ENCODE results near the gene SMYD3. TPM values are rescaled to one million over a fixed set of nuclear protein-coding genes. Genes with fewer than 3 reads are reported as not detected.

Gene SMYD3
- total RNA-seq, 2 experiments from 2014 or later = 22.6 to 24.6 TPM

DNA sequence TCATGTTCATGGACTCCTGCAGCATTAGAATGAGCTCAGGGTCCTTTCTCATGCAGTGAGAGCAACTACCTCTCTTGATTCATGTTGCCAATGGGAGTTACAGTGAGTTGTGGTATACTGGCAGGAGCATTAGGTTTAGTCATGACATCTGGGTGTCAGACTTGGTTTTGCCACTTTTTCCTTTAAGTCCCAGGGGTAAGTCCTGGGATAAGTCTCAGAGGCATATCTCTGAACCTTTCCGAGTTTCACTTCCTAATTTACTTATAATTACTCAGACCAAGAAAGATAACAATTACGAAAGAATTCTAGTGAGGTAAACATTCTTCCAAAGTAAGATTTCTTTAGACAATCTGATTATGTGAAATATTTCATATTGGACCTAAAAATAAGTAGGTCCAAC is 606.0 kb downstream of the SMYD3 start:
- H3K36me3 Mint-ChIP-seq (ENCODE audit: low read depth) = peaks cover 26% of the 10 kb centered on the region
- H3K27ac Mint-ChIP-seq = no peak overlapping the region
- no peaks in the 10 kb centered on the region for H3K4me1 Mint-ChIP-seq (ENCODE audit: low read depth)
- CTCF ChIA-PET = interaction anchor here (1.2 to 1.6 kb wide), 3 partner anchors 12 to 20 kb away, joined by 3 to 7 read pairs (median 4); no protein-coding TSS in a partner anchor
- TF ChIP-seq, protein P1, sequence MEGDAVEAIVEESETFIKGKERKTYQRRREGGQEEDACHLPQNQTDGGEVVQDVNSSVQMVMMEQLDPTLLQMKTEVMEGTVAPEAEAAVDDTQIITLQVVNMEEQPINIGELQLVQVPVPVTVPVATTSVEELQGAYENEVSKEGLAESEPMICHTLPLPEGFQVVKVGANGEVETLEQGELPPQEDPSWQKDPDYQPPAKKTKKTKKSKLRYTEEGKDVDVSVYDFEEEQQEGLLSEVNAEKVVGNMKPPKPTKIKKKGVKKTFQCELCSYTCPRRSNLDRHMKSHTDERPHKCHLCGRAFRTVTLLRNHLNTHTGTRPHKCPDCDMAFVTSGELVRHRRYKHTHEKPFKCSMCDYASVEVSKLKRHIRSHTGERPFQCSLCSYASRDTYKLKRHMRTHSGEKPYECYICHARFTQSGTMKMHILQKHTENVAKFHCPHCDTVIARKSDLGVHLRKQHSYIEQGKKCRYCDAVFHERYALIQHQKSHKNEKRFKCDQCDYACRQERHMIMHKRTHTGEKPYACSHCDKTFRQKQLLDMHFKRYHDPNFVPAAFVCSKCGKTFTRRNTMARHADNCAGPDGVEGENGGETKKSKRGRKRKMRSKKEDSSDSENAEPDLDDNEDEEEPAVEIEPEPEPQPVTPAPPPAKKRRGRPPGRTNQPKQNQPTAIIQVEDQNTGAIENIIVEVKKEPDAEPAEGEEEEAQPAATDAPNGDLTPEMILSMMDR (IDR thresholded peaks at IDR 0.05) = no peak
- intact Hi-C loops (cut with micrococcal nuclease) = loop anchor here (10.0 kb wide), 1 partner anchor 84 kb away; no protein-coding TSS in a partner anchor
- DNase-seq = no peak
- no peaks in the 10 kb centered on the region for H3K27me3 Mint-ChIP-seq
- ATAC-seq = no peak
- H3K4me3 Mint-ChIP-seq = no peak overlapping the region
- no peaks in the 10 kb centered on the region for H3K9me3 Mint-ChIP-seq
- POLR2A ChIA-PET = no interaction called here

DNA sequence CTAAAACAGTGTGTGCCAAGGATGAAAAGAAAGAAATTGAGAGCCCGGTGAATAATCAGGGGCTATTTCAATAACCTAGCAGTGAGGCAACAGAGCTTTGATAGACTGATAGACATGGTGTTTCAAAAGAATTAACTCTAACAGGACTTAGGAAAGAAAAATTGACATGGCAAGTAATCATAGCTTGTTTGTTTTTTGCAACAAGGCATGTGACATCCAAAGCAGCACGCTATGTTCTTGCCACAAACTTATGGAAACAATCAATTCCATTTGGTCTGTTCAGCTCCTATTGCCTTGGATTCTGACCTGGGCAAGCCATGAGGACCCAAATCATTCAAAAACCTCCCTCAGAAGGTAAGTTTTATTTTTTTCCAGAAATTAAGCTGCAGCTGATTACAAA is 608.5 kb downstream of the SMYD3 start:
- DNase-seq = no peak
- H3K27me3 Mint-ChIP-seq = no peaks in the 10 kb centered on the region
- ATAC-seq = no peak
- H3K27ac Mint-ChIP-seq = no peak overlapping the region
- ChIA-PET CTCF (interaction anchor here (0.6 to 0.7 kb wide), 2 partner anchors 13 to 817 kb away, joined by 3 read pairs; no protein-coding TSS in a partner anchor), POLR2A (no interaction called here)
- intact Hi-C loops (cut with micrococcal nuclease) = no loop called here
- TF ChIP-seq, protein P1 (IDR thresholded peaks at IDR 0.05) = no peak
- peaks cover 5% of the 10 kb centered on the region for H3K9me3 Mint-ChIP-seq
- no peak overlapping the region for H3K4me3 Mint-ChIP-seq
- peaks cover 35% of the 10 kb centered on the region for H3K36me3 Mint-ChIP-seq (ENCODE audit: low read depth)
- no peaks in the 10 kb centered on the region for H3K4me1 Mint-ChIP-seq (ENCODE audit: low read depth)

DNA sequence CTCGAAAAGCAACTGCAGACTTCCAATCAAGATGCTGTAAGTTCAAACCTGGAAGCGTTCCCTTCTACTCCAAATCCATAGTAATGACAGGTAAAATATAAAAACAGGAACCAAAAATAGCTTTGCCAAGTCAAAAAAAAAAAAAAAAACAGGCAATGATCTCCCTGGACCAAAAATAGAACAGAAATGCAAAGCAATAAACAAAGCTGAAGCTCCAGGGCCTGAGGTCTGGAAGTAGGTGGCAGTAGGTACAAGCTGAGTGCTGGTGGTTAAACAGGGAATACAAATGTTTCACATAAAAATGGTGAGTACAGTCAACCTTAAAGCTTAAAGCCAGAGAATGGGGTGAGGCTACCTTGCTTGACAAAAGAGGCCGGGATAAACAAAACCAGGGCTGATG is 610.8 kb downstream of the SMYD3 start:
- POLR2A ChIA-PET = no interaction called here
- TF ChIP-seq, protein P1 (IDR thresholded peaks at IDR 0.05) = no peak
- peaks cover 36% of the 10 kb centered on the region for H3K36me3 Mint-ChIP-seq (ENCODE audit: low read depth)
- H3K27ac Mint-ChIP-seq = no peak overlapping the region
- intact Hi-C loops (cut with micrococcal nuclease) = no loop called here
- no peak for DNase-seq
- H3K4me1 Mint-ChIP-seq (ENCODE audit: low read depth) = no peaks in the 10 kb centered on the region
- ATAC-seq = no peak
- CTCF ChIA-PET = no interaction called here
- no peak overlapping the region for H3K4me3 Mint-ChIP-seq
- no peaks in the 10 kb centered on the region for H3K27me3 Mint-ChIP-seq
- peaks cover 8% of the 10 kb centered on the region for H3K9me3 Mint-ChIP-seq

- no peak for DNase-seq
- Mint-ChIP-seq H3K36me3 (ENCODE audit: low read depth) (peaks cover 36% of the 10 kb centered on the region), H3K9me3 (peaks cover 8% of the 10 kb centered on the region), H3K4me1 (ENCODE audit: low read depth) (no peaks in the 10 kb centered on the region), H3K27me3 (no peaks in the 10 kb centered on the region), H3K4me3 (no peak overlapping the region), H3K27ac (no peak overlapping the region)
- ChIA-PET POLR2A (no interaction called here), CTCF (no interaction called here)
- TF ChIP-seq, protein P1 (IDR thresholded peaks at IDR 0.05) = no peak
- ATAC-seq = no peak
- intact Hi-C loops (cut with micrococcal nuclease) = no loop called here
These were observed 611.6 kb downstream of the SMYD3 start for GRCh38 chr1:245895455-245895959.

DNA sequence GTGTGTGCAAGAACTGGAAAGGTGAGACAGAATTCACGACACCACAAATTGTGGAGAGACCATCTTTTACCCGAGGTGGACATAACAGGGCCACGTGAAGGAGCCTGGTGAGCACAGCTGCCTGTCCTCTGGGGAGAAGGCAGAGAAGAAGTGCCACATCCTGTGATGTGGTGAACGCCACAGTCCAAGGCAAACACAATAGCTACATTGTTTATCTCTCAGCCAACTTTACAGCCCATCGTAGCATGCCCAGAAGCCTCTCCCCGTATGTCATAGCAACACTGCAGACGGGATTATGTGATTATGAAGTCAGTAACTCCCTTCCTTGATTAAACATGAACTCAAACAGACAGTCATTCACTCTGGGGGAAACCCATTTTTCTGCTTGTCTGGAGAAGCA is 612.2 kb downstream of the SMYD3 start:
- TF ChIP-seq, protein P1 (IDR thresholded peaks at IDR 0.05) = no peak
- peaks cover 11% of the 10 kb centered on the region for H3K9me3 Mint-ChIP-seq
- H3K27ac Mint-ChIP-seq = no peak overlapping the region
- no peaks in the 10 kb centered on the region for H3K4me1 Mint-ChIP-seq (ENCODE audit: low read depth)
- DNase-seq (no peak), ATAC-seq (no peak)
- H3K36me3 Mint-ChIP-seq (ENCODE audit: low read depth) = peaks cover 35% of the 10 kb centered on the region
- intact Hi-C loops (cut with micrococcal nuclease) = no loop called here
- POLR2A ChIA-PET = no interaction called here
- H3K4me3 Mint-ChIP-seq = no peak overlapping the region
- H3K27me3 Mint-ChIP-seq = no peaks in the 10 kb centered on the region
- CTCF ChIA-PET = no interaction called here
